IMR-90 (cell line): ENCODE results near the gene ALDH1A1.

Source experiments
- BHLHE40 ChIP-seq: fragments of 150-350 bp; IDR thresholded peaks from 2 replicates; pipeline ENCODE4 v1.6.1; 2016; ENCODE audit warnings: mild to moderate bottlenecking, low read depth, low read length
- CTCF ChIP-seq: conservative IDR thresholded peaks from 2 replicates; pipeline ENCODE4 v1.5.1; 2012; ENCODE audit warnings: mild to moderate bottlenecking, low read depth, low read length, improper control_type of control experiment
- ELK1 ChIP-seq: fragments of 150-350 bp; IDR thresholded peaks from 2 replicates; pipeline ENCODE4 v1.6.1; 2016; ENCODE audit warnings: low read depth, mild to moderate bottlenecking, low read length, moderate library complexity, borderline replicate concordance
- MAFK ChIP-seq: IDR thresholded peaks from 2 replicates; pipeline ENCODE4 v1.6.1; 2012; ENCODE audit warnings: low read depth, low read length, improper control_type of control experiment
- SMC3 ChIP-seq: fragments of 150-350 bp; IDR thresholded peaks from 2 replicates; pipeline ENCODE4 v1.6.1; 2016; ENCODE audit warnings: low read depth, mild to moderate bottlenecking, antibody characterized with exemption, low read length, moderate library complexity
- TF ChIP-seq, protein P1 (sequence below): fragments of 150-350 bp; IDR thresholded peaks from 2 replicates; pipeline ENCODE4 v1.6.1; 2017; ENCODE audit warnings: mild to moderate bottlenecking, antibody characterized with exemption, low read length, low read depth

DNA sequence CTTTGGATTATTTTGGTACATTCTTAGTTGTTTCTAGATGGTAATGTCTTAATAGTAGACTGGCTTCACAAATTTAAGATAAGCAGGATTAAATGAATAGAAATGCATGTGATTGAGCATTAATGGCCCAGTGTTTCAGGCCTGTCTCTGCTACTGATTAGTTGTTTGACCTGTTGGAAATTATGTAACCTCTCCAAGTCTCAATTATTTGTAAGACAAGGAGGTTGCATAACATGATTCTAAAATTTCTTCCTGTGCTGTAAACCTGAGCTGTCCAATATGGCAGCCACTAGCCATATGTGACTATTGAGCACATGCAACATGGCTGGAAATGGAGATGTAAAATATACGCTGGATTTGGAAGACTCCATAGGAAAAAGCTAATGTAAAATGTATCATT is 97.5 kb downstream of the ALDH1A1 start:
- TF ChIP-seq, protein P1, sequence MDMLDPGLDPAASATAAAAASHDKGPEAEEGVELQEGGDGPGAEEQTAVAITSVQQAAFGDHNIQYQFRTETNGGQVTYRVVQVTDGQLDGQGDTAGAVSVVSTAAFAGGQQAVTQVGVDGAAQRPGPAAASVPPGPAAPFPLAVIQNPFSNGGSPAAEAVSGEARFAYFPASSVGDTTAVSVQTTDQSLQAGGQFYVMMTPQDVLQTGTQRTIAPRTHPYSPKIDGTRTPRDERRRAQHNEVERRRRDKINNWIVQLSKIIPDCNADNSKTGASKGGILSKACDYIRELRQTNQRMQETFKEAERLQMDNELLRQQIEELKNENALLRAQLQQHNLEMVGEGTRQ = no peak
- no peak for TF ChIP-seq CTCF
- TF ChIP-seq ELK1 = no peak
- no peak for TF ChIP-seq BHLHE40
- TF ChIP-seq MAFK = no peak
- TF ChIP-seq SMC3 = no peak
